A673 (cell line): ENCODE results near the gene RAB3B.

Experiments used
- CTCF ChIP-seq: fragments of 300-800, 200-600 bp; sonication (generic); conservative IDR thresholded peaks from 2 replicates; pipeline ENCODE4 v1.5.1; 2017; ENCODE audit warnings: low read depth, mild to moderate bottlenecking, antibody characterized with exemption, low read length, moderate library complexity, mixed read lengths
- EZH2 ChIP-seq: fragments of 200-600 bp; sonication (generic); IDR thresholded peaks from 2 replicates; pipeline ENCODE4 v1.6.1; 2017; ENCODE audit warnings: borderline replicate concordance, low read depth, mild to moderate bottlenecking, mixed read lengths, antibody characterized with exemption, low read length; ENCODE audit not compliant: poor library complexity, severe bottlenecking

GRCh38 chr1:51875291-51875772, 115.2 kb downstream of the RAB3B start:
- TF ChIP-seq CTCF (no peak), EZH2 (no peak)
